ENCODE results near the gene C2orf42.
A peak's percentile ranks its signal among the peaks of the same experiment; 100 is the strongest.
"Not testable (repeated sequence)": the region's sequence is repeated elsewhere in the genome, so short reads cannot be mapped to it uniquely, and the experiment has no call there.

The C2orf42 gene

DNA sequence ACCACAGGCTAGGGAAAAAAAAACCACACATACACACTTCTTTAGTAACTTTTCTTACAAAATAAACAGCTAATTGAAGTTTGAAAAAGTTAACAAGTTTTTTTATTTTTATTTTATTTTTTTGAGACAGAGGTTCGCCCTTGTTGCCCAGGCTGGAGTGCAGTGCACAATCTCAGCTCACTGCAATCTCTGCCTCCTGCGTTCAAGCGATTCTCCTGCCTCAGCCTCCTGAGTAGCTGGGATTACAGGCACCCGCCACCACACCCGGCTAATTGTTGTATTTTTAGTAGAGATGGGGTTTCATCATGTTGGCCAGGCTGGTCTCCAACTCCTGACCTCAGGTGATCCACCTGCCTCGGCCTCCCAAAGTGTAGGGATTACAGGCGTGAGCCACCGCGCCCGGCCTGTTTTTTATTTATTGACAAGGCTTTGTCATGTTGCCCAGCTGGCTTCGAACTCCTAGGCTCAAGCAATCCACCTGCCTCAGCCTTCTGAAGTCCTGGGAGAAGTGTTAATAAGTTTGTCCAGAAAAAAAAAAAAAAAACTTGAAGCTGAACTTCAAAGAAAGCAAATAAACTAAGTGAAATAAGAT, 21.1 kb downstream of the C2orf42 start:
- DNase-seq = not testable (repeated sequence)

DNA sequence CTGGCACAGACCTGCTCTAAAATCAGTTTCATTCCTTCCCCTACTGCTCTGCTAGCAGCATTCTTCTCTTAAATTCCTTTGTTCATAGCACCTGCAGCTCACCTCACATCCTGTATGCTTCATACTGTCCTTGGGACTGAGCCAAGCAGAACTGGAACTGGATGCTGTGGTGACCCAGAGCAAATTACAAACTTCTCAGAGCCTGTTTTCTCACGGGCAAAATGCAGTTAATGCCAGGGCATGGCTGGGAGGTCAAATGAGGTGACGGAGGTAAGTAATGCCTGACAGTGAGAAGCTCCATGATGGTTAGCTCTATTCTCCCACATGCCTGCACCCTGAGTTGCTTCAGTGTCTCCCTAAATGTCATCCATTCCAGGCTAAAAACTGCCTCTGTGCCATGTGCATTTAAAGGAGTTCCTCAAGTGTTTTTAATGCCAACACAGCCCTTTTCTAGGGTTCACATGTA, 29.7 kb downstream of the C2orf42 start:
- no peak for DNase-seq

DNA sequence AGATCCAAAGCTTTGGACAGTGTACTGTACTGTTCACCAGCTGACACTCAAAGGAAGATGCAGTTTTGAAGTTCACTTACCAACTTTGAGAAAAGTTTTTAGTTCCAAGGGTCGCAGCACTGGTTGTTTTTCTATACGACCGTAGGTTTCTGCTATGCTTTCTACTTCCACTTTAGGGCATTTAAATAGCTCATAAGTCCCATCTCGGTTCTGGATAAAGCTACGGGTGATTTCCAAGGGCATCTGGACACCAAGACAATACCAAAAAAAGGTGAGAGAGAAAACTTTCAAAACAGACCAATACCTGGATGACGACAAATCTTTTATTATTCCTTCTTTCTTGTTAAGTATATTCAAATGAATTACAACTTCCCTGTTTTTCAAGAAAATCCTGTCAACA, 30.3 kb downstream of the C2orf42 start:
- no peak for DNase-seq

DNA sequence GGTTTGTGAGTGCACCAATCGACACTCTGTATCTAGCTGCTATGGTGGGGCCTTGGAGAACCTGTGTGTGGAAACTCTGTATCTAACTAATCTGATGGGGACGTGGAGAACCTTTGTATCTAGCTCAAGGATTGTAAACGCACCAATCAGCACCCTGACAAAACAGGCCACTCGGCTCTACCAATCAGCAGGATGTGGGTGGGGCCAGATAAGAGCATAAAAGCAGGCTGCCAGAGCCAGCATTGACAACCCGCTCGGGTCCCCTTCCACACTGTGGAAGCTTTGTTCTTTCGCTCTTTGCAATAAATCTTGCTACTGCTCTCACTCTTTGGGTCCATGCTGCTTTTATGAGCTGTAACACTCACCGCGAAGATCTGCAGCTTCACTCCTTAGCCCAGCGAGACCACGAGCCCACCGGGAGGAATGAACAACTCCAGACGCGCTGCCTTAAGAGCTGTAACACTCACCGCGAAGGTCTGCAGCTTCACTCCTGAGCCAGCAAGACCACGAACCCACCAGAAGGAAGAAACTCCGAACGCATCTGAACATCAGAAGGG, 41.6 kb downstream of the C2orf42 start:
- DNase-seq = not testable (repeated sequence)

DNA sequence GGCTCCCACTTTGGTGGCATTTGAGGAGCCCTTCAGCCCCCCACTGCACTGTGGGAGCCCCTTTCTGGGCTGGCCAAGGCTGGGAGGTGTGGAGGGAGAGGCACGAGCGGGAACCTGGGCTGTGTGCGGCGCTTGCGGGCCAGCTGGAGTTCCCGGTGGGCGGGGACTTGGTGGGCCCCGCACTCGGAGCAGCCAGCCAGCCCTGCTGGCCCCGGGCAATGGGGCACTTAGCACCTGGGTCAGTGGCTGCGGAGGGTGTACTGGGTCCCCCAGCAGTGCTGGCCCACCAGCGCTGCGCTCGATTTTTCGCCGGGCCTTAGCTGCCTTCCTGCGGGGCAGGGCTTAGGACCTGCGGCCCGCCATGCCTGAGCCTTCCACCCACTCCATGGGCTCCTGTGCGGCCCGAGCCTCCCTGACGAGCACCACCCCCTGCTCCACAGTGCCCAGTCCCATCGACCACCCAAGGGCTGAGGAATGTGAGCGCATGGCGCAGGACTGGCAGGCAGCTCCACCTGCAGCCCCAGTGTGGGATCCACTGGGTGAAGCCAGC, 42.5 kb downstream of the C2orf42 start:
- DNase-seq = not testable (repeated sequence)

DNA sequence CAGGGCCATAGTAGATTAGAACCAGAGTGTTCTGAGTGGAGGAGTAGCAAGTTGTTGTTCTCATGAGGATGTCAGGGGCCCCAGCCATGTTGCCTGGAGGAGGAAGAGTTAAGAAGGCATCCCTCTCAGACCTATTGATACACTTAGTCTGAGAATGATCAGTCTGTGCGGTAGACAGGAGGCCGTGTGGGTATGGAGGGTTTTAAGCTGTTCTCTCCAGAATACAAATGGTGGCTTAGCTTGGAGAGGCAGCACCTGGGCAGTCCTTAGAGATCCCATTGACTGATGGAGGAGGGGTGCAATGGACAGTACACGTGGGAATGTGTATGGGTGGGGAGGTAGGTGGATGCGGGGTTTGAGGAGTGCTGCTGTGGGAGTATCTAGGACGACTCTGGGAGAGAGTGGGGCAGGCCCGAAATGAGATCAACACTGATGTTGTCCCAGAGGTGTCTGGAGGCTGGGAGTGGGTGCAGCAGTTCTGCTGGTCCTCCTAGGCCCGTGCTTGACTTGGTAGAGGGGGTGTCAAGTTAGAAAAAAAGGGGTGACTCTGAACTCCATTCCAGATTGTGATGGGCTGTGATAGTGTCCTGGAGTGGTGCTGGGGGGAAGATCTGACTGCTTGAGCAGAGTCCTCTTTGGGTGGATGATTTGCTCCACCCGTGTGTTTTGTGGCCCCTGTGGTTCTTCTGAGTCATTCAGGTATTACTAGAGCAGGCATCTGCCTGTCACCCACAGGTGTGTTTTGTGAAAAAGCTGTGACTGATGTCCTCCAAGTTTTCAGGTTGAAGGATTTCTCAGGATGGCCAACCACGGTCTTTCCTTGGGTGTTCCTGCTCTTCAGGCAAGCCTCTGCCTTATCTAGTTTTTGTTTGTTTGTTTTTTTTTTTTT, 44.7 kb downstream of the C2orf42 start:
- no peak for DNase-seq

DNA sequence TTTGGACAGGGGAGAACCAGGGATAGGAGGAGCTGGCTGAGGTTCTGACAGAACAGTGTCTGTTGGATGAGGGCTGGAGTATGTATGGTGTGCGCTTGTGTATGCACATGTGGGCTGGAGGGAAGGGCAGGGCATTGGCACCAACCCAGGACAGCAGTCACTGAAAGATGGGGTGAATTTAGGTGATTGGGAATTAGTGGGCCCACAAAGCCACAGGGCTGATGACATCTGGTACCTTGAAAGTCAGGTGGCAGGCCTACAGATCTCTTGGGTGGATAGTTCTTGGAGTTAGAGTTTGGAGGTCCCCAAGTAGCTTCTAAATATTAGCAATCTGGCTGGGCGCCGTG, 45.7 kb downstream of the C2orf42 start:
- DNase-seq = no peak

DNA sequence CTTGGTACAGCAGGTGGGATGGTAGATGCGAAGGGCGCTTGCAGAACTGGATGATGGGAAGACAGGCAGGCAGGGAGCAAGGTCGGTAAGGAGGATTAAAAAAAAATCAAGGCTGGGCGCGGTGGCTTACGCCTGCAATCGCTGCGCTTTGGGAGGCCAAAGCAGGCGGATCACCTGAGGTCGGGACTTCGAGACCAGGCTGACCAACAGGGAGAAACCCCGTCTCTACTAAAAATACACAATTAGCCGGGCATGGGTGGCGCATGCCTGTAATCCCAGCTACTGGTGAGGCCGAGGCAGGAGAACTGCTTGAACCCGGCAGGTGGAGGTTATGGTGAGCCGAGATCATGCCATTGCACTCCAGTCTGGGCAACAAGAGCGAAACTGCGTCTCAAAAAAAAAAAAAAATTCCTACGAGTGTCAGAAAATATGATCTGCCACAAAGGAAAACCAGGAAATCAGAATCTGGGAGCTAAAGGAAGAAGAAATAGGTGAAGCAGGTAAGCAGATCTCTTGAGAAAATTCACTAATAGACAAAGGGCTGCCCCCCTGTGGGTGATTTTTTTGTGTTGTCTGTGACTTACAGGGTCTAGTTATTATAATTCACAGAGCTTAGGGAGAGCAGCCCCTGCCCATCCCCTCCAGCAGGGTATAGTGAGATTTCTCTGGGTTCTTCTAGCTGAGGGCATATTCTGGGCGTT, 46.2 kb downstream of the C2orf42 start:
- DNase-seq = no peak

DNA sequence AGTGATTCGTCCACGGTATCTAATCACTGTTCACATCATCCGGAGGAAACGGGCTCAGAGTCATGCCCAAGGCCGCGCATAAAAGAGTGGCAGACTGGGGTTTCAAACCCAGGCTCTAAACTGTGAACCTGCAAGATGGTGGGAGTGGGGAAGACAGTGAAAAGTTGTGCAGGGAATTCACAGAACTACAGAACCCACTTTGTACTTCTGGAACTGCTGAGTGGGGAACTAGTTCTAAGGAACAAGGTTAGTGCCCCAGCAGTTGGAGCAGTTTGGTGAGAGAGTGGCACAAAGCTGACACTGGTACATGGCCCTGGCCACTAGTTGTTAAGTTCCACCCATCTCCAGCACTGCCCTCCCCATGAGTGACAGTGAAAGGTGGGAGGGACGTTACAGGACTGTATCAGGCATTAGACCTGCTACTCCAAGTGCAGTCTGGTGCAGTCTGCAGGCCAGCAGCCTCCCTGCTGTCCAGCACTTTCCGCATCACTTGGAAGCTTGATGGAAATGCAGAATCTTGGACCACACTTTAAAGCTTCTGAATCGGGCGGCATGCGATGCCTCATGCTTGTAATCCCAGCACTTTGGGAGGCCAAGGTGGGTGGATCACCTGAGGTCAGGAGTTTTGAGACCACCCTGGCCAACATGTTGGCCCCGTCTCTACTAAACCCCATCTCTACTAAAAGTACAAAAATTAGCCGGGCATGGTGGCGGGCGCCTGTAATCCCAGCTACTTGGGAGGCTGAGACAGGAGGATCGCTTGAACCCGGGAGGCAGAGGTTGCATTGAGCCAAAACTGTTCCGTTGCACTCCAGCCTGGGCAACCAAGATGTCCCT, 47.3 kb downstream of the C2orf42 start:
- DNase-seq = no peak

DNA sequence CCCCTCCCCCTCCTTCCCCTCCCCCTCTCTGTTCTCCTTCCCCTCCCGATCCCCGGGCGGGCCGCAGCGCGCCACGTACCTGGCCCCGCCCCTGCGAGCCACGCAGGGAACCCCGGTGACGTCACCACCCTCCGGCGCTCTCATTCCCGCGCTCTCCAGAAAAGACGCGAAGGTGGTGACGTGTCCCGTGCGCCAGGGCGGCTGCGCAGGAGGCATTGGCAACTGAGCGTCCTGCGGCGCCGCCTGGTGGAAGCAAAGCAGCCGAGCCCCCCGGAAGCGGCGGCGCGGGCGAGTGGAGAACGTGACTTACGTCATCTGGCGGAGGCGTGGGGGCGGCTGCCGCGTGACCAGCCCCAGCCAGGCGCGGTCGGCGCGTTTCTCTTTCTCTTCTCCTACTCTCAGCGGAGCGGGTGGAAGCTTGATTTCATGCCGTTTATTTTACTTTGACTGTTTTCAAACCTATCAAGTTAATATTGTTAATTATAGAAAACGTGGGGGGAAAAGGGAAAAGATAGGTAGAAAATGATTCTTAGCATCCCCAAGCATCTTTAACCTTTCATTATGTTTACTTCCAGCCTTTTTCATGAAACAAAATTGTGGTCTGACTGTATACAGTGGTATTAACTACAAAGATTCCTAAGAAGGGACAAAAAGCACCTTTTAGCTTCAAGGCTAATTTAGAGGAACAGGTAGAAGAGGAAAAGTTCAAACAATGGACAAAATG, 48.1 kb downstream of the C2orf42 start:
- DNase-seq = peak; percentile 99

DNA sequence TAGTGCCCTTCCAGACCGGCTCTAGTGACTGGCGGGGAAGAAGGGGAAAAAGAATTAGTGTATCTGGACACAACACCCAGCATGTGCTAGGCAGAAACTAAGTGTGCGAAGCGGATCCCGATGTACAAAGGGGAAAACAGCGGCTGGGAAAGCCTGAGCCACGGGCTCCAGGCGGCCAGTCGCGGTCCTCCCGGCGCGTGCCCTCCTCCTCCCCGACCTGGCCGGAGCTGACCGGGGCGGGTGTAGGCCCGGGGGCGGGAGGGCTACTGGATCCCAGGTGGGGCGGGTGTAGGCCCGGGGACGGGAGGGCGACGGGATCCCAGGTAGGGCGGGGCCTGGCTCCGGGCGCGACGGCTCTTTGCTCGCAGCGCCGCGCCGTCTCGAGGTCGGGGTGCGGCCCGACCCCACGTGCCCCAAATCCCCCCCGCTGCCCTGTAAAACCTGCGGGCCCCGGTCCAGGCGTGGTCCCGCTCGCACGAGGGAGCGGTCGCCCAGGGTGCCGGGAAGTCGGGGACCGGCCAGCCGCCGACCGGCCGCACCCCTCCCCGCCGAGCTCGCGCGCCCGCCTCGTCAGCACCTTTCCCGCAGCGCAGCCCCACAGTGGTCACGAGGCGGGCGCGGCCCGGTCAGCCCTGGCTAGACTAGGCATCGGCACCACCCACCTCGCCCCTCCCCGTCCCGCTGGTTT, 48.8 kb downstream of the C2orf42 start:
- DNase-seq = peak; percentile 65

DNA sequence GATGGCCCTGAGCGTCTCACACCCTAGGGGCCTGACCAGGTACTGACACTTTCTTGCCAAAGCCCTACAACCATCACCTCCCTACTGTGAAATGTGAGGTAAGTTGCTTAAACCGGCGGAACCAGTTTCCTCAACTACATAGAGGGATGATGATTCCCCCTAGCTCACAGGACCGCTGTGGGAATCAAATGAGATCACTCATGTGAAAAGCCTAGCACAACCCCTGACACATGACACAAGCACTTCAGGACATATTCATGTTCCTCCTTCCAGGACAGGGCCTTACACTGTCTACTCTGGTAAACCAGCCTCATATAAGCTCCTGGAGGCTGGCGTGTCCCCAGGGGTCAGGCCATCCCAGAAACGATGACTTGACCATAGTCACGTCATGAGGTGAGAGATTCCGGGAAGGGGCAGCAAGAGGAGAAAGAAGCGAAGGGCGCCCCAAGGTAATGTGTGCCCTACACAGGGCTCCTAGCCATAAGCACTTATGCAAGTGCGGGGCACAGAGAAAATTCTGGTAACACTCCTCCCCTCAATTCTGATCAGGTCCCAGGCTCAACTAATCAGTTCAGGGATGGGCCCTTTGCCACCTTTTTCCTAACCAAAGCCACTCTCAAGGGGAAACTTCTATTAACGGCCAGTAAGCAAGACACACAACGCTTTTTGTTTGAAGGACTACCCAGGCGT, 49.5 kb downstream of the C2orf42 start:
- DNase-seq = no peak

DNA sequence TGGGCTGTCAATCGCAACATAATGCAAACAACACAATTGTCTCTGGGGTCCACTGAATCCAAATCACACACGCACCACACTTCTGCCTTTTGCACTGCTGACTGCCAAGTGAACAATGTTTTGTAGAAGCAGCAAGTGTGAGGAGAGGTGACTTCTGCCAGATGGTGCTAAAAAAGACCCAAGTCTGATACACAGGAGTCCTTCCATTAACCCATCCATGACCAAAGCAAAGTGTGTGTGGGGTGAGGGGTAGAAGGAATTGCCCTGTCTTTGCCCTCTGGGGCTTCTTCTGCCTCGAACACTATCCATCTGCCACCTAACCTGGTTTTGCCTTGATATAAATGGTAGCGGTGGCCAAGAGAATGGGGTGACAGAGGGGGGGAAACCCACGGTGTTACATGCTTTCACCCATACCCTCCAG, 50.0 kb downstream of the C2orf42 start:
- peak; percentile 79 for DNase-seq

DNA sequence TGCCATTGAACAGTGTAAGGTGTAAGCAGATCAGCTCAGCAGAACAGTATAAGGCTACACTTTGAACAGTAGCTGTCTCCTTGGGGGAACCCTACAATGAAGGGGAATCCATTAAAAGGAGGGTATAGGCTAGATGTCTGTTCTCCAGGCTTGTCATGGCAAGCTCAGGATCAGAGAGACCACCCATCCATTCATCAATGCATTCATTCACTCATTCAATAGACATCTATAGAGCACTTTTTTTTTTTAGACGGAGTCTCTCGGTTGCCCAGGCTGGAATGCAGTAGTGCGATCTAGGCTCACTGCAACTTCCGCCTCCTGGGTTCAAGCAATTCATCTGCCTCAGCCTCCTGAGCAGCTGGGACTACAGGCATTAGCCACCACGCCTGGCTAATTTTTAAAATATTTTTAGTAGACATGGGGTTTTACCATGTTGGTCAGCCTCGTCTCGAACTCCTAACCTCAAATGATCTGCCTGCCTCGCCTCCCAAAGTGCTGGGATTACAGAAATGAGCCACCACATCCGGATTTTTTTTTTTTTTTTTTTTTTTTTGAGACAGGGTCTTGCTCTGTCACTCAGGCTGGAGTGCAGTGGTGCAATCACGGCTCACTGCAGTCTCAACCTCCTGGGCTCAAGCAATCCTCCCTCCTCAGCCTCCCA, 56.4 kb downstream of the C2orf42 start:
- not testable (repeated sequence) for DNase-seq

DNA sequence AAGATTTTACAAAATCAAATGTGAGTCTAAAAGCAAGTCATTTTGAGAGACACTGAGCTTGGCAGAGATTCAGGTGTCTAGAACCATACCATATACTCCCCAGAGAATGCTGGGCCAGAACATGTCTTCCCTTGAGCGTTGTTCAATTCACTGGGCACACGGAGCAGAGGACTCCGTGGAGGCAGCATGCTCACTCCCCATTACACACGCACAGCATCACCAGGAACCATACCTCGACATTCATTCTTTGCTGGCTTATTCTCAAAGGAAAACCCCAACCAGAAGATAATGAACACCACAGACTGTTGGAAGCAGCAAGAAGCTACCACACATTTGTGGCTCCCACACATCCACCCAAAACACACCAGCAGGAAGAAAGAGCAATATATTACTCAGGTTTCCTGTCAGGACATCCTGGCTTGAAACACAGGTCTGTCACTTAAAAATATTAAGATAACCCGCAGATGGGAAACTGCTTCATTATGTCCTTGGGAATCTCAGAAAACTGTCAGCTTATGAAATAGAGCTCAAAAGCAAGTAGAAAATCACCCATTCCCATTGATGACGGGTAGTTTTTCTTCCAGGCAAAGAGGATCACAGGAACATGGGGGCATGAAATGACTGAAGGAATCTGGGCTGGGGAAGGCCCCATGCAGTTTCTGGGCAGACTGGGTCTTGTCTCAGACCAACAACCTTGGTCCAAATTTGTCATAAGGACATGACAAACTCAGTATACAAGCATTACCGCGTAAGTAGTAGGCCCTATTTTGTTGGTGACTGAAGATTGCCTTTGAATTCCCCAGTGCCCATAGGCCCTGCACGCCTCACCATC, 57.1 kb downstream of the C2orf42 start:
- DNase-seq = peak; percentile 95

DNA sequence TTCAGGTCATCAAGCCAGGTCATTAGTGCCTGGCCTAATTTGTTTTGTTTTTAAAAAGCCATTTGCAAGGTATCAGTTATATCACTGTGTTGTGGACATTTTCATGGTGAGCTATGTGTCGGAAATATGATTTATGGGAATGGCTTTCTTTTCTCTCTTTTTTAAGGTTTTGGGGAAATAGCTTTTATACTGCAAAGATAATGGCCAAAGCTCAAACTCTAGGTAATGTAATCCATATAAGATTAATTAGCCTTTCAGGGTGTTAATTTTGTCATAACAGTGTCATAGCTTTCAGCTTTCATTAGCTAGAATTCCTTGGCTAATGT, 57.7 kb downstream of the C2orf42 start:
- no peak for DNase-seq

DNA sequence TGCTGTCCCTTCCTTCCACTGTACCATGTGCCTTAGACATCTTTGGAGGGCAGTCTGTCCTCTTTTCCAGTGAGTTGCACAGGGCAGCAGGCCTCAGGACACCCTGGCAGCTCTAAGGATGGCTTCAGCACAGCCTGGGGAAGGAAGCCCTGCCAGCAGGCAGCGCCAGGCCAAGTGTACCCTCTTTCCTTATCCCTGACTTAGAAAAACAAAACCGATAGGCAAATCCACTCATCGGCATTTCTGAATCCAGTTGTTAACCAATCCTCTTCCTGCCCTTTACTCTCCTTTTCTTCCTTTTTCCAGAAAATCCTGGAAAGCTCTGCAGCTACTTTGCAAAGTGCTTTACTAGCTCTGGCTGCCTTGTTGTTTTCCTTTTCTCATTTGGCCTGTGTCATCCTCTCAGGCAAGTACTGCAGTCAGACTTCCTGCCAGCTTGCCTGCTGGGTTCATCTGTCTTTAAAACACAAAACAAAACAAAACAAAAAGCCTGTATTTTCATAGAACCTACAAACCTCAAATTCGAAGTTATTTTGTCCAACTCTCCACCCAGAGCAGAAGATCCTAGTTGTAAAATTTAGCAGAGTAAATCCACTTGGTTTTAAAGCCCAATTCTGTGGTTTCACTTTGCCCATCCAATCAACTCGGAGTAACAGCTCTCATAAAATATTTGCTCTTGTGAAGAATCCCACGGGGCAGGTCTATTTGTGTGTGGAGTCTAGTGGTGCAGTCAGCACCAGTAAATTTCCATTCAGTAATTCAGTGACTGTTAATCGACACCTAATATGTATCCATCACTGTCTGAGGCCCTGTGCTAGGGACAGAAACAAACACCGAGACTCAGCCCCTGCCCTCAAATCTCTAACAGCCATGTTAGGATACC, 58.3 kb downstream of the C2orf42 start:
- peak; percentile 95 for DNase-seq
